HCT116 (cell line): ENCODE measurements around the gene SIL1. TPM values are rescaled to one million over a fixed set of nuclear protein-coding genes. Genes with fewer than 3 reads are reported as not detected.

Experiments used
- ATAC-seq: fragments of 200-7000 bp; cut with Tn5 transposase; 2 replicates; pipeline ENCODE4 v1.9.1; 2020; ENCODE audit warnings: mild to moderate bottlenecking, moderate library complexity
- BruUV-seq: library from RNA; stranded (reverse); fragments of 400-500 nt; replicated peaks from 2 replicates; lab custom pipeline; 2021; lab: Mats Ljungman, UMichigan
- CTCF ChIA-PET: fragments of 300-600 bp; sonication (Branson Sonifier 250); formaldehyde crosslinking; loops from one replicate; lab custom pipeline; 2021; ENCODE audit warnings: antibody characterized with exemption; lab: Charles Lee
- POLR2A ChIA-PET: fragments of 300-600, 350-600 bp; sonication (Branson Sonifier 250); formaldehyde crosslinking; loops from one replicate; lab custom pipeline; 2021; ENCODE audit warnings: antibody characterized with exemption; lab: Charles Lee
- RAD21 ChIA-PET, 2 experiments: fragments of 300-600 bp; sonication (Branson Sonifier 250); formaldehyde crosslinking; loops; one replicate each; lab custom pipeline; 2023; ENCODE audit warnings: low total read pairs in 2 of 2; ENCODE audit not compliant: uncharacterized antibody in 2 of 2, unreplicated experiment in 2 of 2, low non-redundant PET in 1 of 2; lab: Charles Lee
- DNase-seq: peaks from one replicate; pipeline ENCODE4 v3.0.0-alpha.2; 2010; ENCODE audit warnings: low read depth, low spot score
- H2AFZ ChIP-seq: fragments of 200-600 bp; shearing (Covaris generic), sonication (generic); 2 replicates; pipeline ENCODE4 v1.6.1; 2017; ENCODE audit warnings: low read depth, mixed run types, mixed read lengths, antibody characterized with exemption, low read length; ENCODE audit not compliant: poor library complexity, severe bottlenecking
- H3K27ac ChIP-seq: 2 replicates; pipeline ENCODE4 v1.5.1; 2012; ENCODE audit warnings: low read depth, low read length
- H3K27me3 ChIP-seq: fragments of 200-600 bp; sonication (generic); 2 replicates; pipeline ENCODE4 v1.6.1; 2016; ENCODE audit warnings: mixed run types, low read length, mixed read lengths; ENCODE audit not compliant: insufficient read depth
- H3K36me3 ChIP-seq, 2 experiments: fragments of 200-500 bp in 1 of 2; fragments of 200-600 bp in 1 of 2; sonication (Bioruptor generic) in 1 of 2; sonication (generic) in 1 of 2; 2 replicates each; pipeline versions ENCODE4 v1.5.1 to v1.6.1; 2014 to 2016; ENCODE audit warnings: low read length in 2 of 2, inconsistent platforms in 1 of 2, mixed read lengths in 1 of 2, mixed run types in 1 of 2; ENCODE audit not compliant: insufficient read depth in 2 of 2, control insufficient read depth in 1 of 2
- H3K4me1 ChIP-seq, 2 experiments: fragments of 200-600 bp in 1 of 2; sonication (generic) in 1 of 2; 2 replicates each; pipeline versions ENCODE4 v1.5.1 to v1.6.1; 2012 to 2017; ENCODE audit warnings: low read length in 2 of 2, inconsistent platforms in 1 of 2, mild to moderate bottlenecking in 1 of 2, mixed read lengths in 1 of 2, mixed run types in 1 of 2, moderate library complexity in 1 of 2; ENCODE audit not compliant: insufficient read depth in 2 of 2, control insufficient read depth in 1 of 2
- H3K4me2 ChIP-seq: fragments of 200-600 bp; sonication (generic); 2 replicates; pipeline ENCODE4 v1.6.1; 2017; ENCODE audit warnings: mixed run types, low read length, mixed read lengths
- H3K4me3 ChIP-seq, 2 experiments: fragments of 200-600 bp in 1 of 2; sonication (generic) in 1 of 2; replicated peaks in 1 of 2; 2 replicates each; pipeline ENCODE4 v1.5.1; 2011 to 2016; ENCODE audit warnings: low read length in 2 of 2, control low read depth in 1 of 2, low read depth in 1 of 2, mild to moderate bottlenecking in 1 of 2, mixed read lengths in 1 of 2, mixed run types in 1 of 2
- H3K79me2 ChIP-seq: fragments of 200-600 bp; sonication (generic); 2 replicates; pipeline ENCODE4 v1.6.1; 2017; ENCODE audit warnings: mild to moderate bottlenecking, mixed run types, low read length, moderate library complexity, mixed read lengths; ENCODE audit not compliant: insufficient read depth
- H3K9ac ChIP-seq: fragments of 200-600 bp; sonication (generic); 2 replicates; pipeline ENCODE4 v1.6.1; 2016; ENCODE audit warnings: low read length, mixed read lengths
- H3K9me2 ChIP-seq: fragments of 200-600 bp; sonication (generic), shearing (Covaris generic); 2 replicates; pipeline ENCODE4 v1.6.1; 2017; ENCODE audit warnings: mixed run types, mild to moderate bottlenecking, moderate library complexity; ENCODE audit not compliant: insufficient read depth
- H3K9me3 ChIP-seq, 2 experiments: fragments of 200-500 bp in 1 of 2; fragments of 200-600 bp in 1 of 2; sonication (Bioruptor generic) in 1 of 2; sonication (generic) in 1 of 2; 2 replicates each; pipeline ENCODE4 v1.6.1; 2014 to 2017; ENCODE audit warnings: low read length in 2 of 2, mixed read lengths in 2 of 2, inconsistent platforms in 1 of 2, low read depth in 1 of 2, mild to moderate bottlenecking in 1 of 2, mixed run types in 1 of 2, moderate library complexity in 1 of 2; ENCODE audit not compliant: control insufficient read depth in 1 of 2, insufficient read depth in 1 of 2
- H4K20me1 ChIP-seq: fragments of 200-600 bp; sonication (generic), shearing (Covaris generic); 2 replicates; pipeline ENCODE4 v1.6.1; 2017; ENCODE audit warnings: mixed run types, mild to moderate bottlenecking, moderate library complexity; ENCODE audit not compliant: insufficient read depth
- CBX3 ChIP-seq: IDR thresholded peaks from 2 replicates; pipeline ENCODE4 v1.6.1; 2012; ENCODE audit warnings: low read depth
- ELF1 ChIP-seq: IDR thresholded peaks from 2 replicates; pipeline ENCODE4 v1.6.1; 2012; ENCODE audit warnings: low read depth, borderline replicate concordance
- POLR2AphosphoS5 ChIP-seq: IDR thresholded peaks from 2 replicates; pipeline ENCODE4 v1.6.1; 2011; ENCODE audit warnings: mild to moderate bottlenecking, low read depth, low read length, moderate library complexity
- SP1 ChIP-seq: IDR thresholded peaks from 2 replicates; pipeline ENCODE4 v1.6.1; 2012; ENCODE audit warnings: low read depth
- TCF7L2 ChIP-seq: IDR thresholded peaks from 2 replicates; pipeline ENCODE4 v1.7.0; 2011; ENCODE audit warnings: borderline replicate concordance, inconsistent platforms; ENCODE audit not compliant: insufficient read depth, insufficient read length; ENCODE audit errors: extremely low read depth
- YY1 ChIP-seq: IDR thresholded peaks from 2 replicates; pipeline ENCODE4 v1.6.1; 2011; ENCODE audit warnings: low read length, low read depth, moderate library complexity, mild to moderate bottlenecking; ENCODE audit not compliant: insufficient replicate concordance; ENCODE audit errors: extremely low read depth
- intact Hi-C: fragments of 100-400 bp; cut with micrococcal nuclease; formaldehyde crosslinking; loops from 2 replicates; pipeline ENCODE4 v1.10.0; 2022
- total RNA-seq: library from RNA; stranded (reverse); gene quantifications from one replicate; pipeline ENCODE4 v1.2.1, GENCODE V29; 2021; ENCODE audit not compliant: unreplicated experiment
- TF ChIP-seq, protein P1 (sequence below): IDR thresholded peaks from 2 replicates; pipeline ENCODE4 v1.6.1; 2012
- TF ChIP-seq, protein P2 (sequence below): IDR thresholded peaks from 2 replicates; pipeline ENCODE4 v1.6.1; 2012; ENCODE audit warnings: low read depth

The SIL1 gene
- total RNA-seq, 1 experiment from 2014 or later: 34.0 TPM

DNA sequence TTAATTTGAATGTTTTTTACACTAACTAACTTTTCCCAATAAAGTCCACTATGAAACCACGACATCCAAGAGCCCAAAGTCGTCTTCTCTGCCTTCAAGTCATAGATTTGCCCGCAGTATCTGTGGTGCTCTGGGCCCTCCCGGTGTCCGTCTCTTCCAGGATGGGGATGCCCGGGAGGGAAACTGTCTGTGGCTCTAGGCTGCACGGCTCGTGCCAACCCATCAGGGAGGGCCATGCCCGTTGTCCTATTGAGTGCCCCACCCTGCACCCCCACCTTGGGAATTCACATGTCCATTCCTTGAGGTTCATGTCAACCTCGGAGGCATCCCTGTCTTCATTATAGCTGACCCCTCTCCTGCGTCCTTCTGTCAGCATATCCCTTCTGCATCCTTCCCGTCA lies 263.2 kb downstream of the SIL1 start:
- no peaks in the 10 kb centered on the region for H3K79me2 ChIP-seq
- no peaks in the 10 kb centered on the region for H3K4me1 ChIP-seq
- no peak overlapping the region for H3K27ac ChIP-seq
- ChIA-PET CTCF (no interaction called here), RAD21 (no interaction called here), POLR2A (interaction anchor here (0.6 kb wide), 1 partner anchor 403 kb away, joined by 8 read pairs; no protein-coding TSS in a partner anchor)
- no peak overlapping the region for H3K4me3 ChIP-seq
- DNase-seq (no peak), ATAC-seq (no peak)
- no peaks in the 10 kb centered on the region for H4K20me1 ChIP-seq
- H3K36me3 ChIP-seq: peaks cover 26 to 27% of the 10 kb centered on the region in 2 experiments
- H3K4me2 ChIP-seq: no peak overlapping the region
- no peak for TF ChIP-seq POLR2AphosphoS5
- TF ChIP-seq SP1: no peak
- TF ChIP-seq ELF1: no peak
- TF ChIP-seq YY1: no peak
- TF ChIP-seq, protein P1, sequence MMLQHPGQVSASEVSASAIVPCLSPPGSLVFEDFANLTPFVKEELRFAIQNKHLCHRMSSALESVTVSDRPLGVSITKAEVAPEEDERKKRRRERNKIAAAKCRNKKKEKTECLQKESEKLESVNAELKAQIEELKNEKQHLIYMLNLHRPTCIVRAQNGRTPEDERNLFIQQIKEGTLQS: no peak
- TF ChIP-seq TCF7L2: no peak
- TF ChIP-seq, all 23 proteins: peak for 0
- Histone ChIP-seq H3K9ac (no peak overlapping the region), H2AFZ (no peak overlapping the region), H3K27me3 (no peaks in the 10 kb centered on the region), H3K9me2 (no peaks in the 10 kb centered on the region), H3K9me3 (no peaks in the 10 kb centered on the region)
- no TSS peak for BruUV-seq
- intact Hi-C loops: loop anchor here (5.0 to 10.0 kb wide), 2 partner anchors 293 to 330 kb away; no protein-coding TSS in a partner anchor

DNA sequence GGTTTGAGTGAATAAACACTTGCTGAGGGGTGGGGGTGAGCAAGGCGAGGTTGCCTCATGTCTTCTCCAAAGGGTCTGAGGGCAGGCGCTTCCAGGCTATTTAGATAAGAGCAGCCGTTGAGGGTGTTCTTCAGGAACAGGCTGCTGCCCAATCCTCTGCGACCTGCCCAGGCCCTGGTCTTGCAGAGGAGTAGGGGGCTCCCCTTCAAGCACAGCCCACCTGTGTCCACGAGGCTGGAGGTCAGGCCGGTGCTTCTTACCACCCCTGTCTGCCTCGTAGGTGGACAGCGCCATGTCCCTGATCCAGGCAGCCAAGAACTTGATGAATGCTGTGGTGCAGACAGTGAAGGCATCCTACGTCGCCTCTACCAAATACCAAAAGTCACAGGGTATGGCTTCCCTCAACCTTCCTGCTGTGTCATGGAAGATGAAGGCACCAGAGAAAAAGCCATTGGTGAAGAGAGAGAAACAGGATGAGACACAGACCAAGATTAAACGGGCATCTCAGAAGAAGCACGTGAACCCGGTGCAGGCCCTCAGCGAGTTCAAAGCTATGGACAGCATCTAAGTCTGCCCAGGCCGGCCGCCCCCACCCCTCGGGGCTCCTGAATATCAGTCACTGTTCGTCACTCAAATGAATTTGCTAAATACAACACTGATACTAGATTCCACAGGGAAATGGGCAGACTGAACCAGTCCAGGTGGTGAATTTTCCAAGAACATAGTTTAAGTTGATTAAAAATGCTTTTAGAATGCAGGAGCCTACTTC lies 264.5 kb downstream of the SIL1 start:
- CTCF ChIA-PET: no interaction called here
- DNase-seq (no peak), ATAC-seq (no peak)
- Histone ChIP-seq H3K4me3 (no peak overlapping the region), H3K9ac (no peak overlapping the region), H4K20me1 (no peaks in the 10 kb centered on the region), H3K27ac (no peak overlapping the region), H2AFZ (no peak overlapping the region), H3K4me1 (no peaks in the 10 kb centered on the region), H3K36me3 (peaks cover 34 to 35% of the 10 kb centered on the region in 2 experiments), H3K79me2 (no peaks in the 10 kb centered on the region), H3K9me2 (no peaks in the 10 kb centered on the region), H3K4me2 (no peak overlapping the region), H3K9me3 (no peaks in the 10 kb centered on the region), H3K27me3 (no peaks in the 10 kb centered on the region)
- TF ChIP-seq TCF7L2: no peak
- no peak for TF ChIP-seq ELF1
- TF ChIP-seq, protein P2, sequence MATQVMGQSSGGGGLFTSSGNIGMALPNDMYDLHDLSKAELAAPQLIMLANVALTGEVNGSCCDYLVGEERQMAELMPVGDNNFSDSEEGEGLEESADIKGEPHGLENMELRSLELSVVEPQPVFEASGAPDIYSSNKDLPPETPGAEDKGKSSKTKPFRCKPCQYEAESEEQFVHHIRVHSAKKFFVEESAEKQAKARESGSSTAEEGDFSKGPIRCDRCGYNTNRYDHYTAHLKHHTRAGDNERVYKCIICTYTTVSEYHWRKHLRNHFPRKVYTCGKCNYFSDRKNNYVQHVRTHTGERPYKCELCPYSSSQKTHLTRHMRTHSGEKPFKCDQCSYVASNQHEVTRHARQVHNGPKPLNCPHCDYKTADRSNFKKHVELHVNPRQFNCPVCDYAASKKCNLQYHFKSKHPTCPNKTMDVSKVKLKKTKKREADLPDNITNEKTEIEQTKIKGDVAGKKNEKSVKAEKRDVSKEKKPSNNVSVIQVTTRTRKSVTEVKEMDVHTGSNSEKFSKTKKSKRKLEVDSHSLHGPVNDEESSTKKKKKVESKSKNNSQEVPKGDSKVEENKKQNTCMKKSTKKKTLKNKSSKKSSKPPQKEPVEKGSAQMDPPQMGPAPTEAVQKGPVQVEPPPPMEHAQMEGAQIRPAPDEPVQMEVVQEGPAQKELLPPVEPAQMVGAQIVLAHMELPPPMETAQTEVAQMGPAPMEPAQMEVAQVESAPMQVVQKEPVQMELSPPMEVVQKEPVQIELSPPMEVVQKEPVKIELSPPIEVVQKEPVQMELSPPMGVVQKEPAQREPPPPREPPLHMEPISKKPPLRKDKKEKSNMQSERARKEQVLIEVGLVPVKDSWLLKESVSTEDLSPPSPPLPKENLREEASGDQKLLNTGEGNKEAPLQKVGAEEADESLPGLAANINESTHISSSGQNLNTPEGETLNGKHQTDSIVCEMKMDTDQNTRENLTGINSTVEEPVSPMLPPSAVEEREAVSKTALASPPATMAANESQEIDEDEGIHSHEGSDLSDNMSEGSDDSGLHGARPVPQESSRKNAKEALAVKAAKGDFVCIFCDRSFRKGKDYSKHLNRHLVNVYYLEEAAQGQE: no peak
- no peak for TF ChIP-seq CBX3
- TF ChIP-seq, protein P1: no peak
- TF ChIP-seq YY1: no peak
- RAD21 ChIA-PET: no interaction called here
- POLR2A ChIA-PET: no interaction called here
- intact Hi-C loops: loop anchor here (5.0 to 10.0 kb wide), 2 partner anchors 291 to 331 kb away; no protein-coding TSS in a partner anchor
- no TSS peak for BruUV-seq
